Uterus (tissue), 4 donors: ENCODE measurements around the gene TF. TPM values are rescaled to one million over a fixed set of nuclear protein-coding genes. Genes with fewer than 3 reads are reported as not detected.

ENCODE experiments used
- DNase-seq, 2 donors: peaks; one replicate each; pipeline ENCODE4 v3.0.0-alpha.2; 2019 to 2020
- H3K27ac ChIP-seq, 2 donors: fragments of 200-600 bp; sonication (generic); 1 replicate in 1 of 2; 2 replicates in 1 of 2; pipeline ENCODE4 v1.5.1; 2016 to 2018
- H3K27me3 ChIP-seq, 2 donors: fragments of 200-600 bp; sonication (generic); one replicate each; pipeline ENCODE4 v1.5.1; 2018 to 2019; ENCODE audit warnings: control low read depth in 1 of 2
- H3K36me3 ChIP-seq, 2 donors: fragments of 200-600 bp; sonication (generic); one replicate each; pipeline ENCODE4 v1.5.1; 2019; ENCODE audit warnings: control low read depth in 1 of 2
- H3K4me1 ChIP-seq, 2 donors: fragments of 200-600 bp; sonication (generic); one replicate each; pipeline ENCODE4 v1.5.1; 2018 to 2019; ENCODE audit warnings: control low read depth in 1 of 2
- H3K4me3 ChIP-seq, 2 donors: fragments of 200-600 bp; sonication (generic); 1 replicate in 1 of 2; 2 replicates in 1 of 2; pipeline ENCODE4 v1.5.1; 2018 to 2019; ENCODE audit warnings: mild to moderate bottlenecking in 1 of 2
- H3K9me3 ChIP-seq, 2 donors: fragments of 200-600 bp; sonication (generic); one replicate each; pipeline ENCODE4 v1.5.1; 2019; ENCODE audit warnings: control low read depth in 1 of 2
- POLR2A ChIP-seq, 2 donors: fragments of 450-650 bp; IDR thresholded peaks; one replicate each; pipeline ENCODE4 v1.6.1; 2016; ENCODE audit warnings: antibody characterized with exemption in 2 of 2, mild to moderate bottlenecking in 1 of 2, moderate library complexity in 1 of 2
- intact Hi-C: fragments of 100-400 bp; cut with DNase I; formaldehyde crosslinking; loops from one replicate; pipeline ENCODE4 v1.15.1; 2023; ENCODE audit warnings: low total_unique reads
- total RNA-seq, 4 donors: library from RNA; depleted of rRNA in 3 of 4; stranded (reverse); fragments of >200 nt in 3 of 4; gene quantifications; one replicate each; pipeline versions ENCODE4 v1.1.0 to v1.2.4, GENCODE V29; 2014 to 2023
- TF ChIP-seq, protein P1 (sequence below), 4 experiments: fragments of 200-600 bp in 2 of 4; fragments of 450-650 bp in 2 of 4; sonication (generic) in 2 of 4; IDR thresholded peaks; one replicate each; pipeline ENCODE4 v1.5.1; 2016 to 2019; ENCODE audit warnings: antibody characterized with exemption in 4 of 4, mild to moderate bottlenecking in 2 of 4, moderate library complexity in 1 of 4
- donor health status: DM: yes; HTN: yes; CAD: no.

The TF gene
- total RNA-seq, 4 donors from 2014 or later: 1.7 to 6.1 TPM; not detected in 2

DNA sequence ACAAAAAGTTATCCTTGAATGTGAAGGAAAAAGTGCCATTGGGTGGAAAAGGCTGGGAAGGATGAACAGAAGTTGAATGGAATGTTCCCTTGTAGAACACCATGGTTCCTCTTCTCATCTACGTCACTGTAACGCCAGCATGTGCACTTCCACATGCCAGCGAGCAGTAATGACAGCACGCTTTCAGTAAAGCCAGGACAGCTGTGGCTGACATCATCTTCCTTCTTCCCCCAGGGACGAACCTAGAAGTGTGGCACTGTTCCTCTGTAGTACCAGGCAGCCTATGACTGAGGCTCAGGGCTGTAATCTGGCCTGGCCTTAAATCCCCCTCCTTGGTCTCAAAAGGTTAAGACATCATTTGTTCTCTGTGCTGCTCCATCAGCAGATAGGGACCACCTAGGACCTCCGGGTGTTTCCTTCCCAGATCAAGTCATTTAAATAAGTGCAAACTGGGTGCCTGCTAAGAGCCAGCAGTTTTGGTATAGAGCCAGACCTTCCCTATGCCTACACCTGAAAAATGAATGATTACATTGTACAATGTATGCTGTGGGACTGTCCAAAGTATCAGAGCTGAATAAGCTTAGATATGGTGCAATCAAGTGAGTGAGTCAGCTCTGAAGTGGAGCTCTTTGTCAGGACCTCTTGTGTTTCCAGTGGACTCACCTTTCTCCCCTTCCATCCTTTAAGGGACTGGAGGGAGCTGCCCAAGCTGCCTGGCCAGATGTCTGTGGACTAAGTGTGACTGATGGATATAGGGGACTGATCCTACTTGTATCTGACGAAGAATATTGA lies 53.8 kb downstream of the TF start:
- no peaks in the 10 kb centered on the region for H3K27me3 ChIP-seq
- no peak for DNase-seq
- intact Hi-C loops: no loop called here
- no peaks in the 10 kb centered on the region for H3K4me1 ChIP-seq
- TF ChIP-seq, protein P1, sequence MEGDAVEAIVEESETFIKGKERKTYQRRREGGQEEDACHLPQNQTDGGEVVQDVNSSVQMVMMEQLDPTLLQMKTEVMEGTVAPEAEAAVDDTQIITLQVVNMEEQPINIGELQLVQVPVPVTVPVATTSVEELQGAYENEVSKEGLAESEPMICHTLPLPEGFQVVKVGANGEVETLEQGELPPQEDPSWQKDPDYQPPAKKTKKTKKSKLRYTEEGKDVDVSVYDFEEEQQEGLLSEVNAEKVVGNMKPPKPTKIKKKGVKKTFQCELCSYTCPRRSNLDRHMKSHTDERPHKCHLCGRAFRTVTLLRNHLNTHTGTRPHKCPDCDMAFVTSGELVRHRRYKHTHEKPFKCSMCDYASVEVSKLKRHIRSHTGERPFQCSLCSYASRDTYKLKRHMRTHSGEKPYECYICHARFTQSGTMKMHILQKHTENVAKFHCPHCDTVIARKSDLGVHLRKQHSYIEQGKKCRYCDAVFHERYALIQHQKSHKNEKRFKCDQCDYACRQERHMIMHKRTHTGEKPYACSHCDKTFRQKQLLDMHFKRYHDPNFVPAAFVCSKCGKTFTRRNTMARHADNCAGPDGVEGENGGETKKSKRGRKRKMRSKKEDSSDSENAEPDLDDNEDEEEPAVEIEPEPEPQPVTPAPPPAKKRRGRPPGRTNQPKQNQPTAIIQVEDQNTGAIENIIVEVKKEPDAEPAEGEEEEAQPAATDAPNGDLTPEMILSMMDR (IDR thresholded peaks at IDR 0.05): no peak
- no peak for TF ChIP-seq POLR2A (IDR thresholded peaks at IDR 0.05)
- H3K4me3 ChIP-seq: no peak overlapping the region
- H3K9me3 ChIP-seq: no peaks in the 10 kb centered on the region
- no peaks in the 10 kb centered on the region for H3K36me3 ChIP-seq
- no peak overlapping the region for H3K27ac ChIP-seq

DNA sequence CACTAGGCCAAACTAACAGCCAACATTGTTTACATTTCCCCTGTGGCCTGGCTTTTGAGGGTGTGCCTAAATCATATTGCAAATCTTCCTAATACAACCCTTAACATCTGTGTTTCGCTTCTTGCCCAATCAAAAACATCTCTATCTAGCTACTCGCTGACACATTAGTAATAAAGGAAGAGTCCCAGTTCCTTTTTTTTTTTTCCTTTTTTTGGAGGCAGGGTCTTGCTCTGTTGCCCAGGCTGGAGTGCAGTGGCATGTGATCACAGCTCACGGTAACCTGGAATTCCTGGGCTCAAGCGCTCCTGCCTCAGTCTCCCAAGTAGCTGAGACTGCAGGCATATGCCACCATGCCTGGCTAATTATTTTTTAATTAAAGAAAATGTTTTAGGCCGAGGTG lies 57.3 kb downstream of the TF start:
- H3K36me3 ChIP-seq: no peaks in the 10 kb centered on the region
- no peaks in the 10 kb centered on the region for H3K4me1 ChIP-seq
- no peaks in the 10 kb centered on the region for H3K27me3 ChIP-seq
- no peak for TF ChIP-seq POLR2A (IDR thresholded peaks at IDR 0.05)
- TF ChIP-seq, protein P1 (IDR thresholded peaks at IDR 0.05): no peak
- no peak overlapping the region for H3K4me3 ChIP-seq
- DNase-seq: no peak
- H3K27ac ChIP-seq: no peak overlapping the region
- intact Hi-C loops: no loop called here
- no peaks in the 10 kb centered on the region for H3K9me3 ChIP-seq

GRCh38 chr3:133804896-133805295 lies 58.7 kb downstream of the TF start:
- Histone ChIP-seq H3K4me1 (no peaks in the 10 kb centered on the region), H3K27me3 (no peaks in the 10 kb centered on the region), H3K36me3 (no peaks in the 10 kb centered on the region), H3K9me3 (no peaks in the 10 kb centered on the region), H3K27ac (no peak overlapping the region), H3K4me3 (peak overlapping the region in 1 of 2 donors; percentile 72)
- intact Hi-C loops: no loop called here
- no peak for DNase-seq
- TF ChIP-seq POLR2A (IDR thresholded peaks at IDR 0.05): no peak
- TF ChIP-seq, protein P1 (IDR thresholded peaks at IDR 0.05): no peak

DNA sequence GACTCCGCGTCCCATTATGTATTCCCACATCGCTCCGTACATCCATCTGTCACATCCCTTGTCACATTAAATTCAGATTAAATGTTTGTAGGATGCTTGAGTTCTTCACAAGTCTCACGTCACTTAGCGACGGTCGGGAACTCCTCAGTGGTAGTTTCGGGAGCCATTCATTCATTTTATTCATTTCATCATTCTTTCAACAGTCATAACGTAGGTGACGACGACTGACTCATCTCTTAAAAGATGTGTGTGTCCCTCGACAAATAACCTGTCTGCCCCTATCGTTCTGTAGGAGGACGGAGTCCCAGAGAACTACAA lies 59.1 kb downstream of the TF start:
- no peak overlapping the region for H3K27ac ChIP-seq
- intact Hi-C loops: no loop called here
- TF ChIP-seq POLR2A (IDR thresholded peaks at IDR 0.05): no peak
- TF ChIP-seq, protein P1 (IDR thresholded peaks at IDR 0.05): no peak
- no peaks in the 10 kb centered on the region for H3K27me3 ChIP-seq
- H3K4me3 ChIP-seq: peak overlapping the region; percentile 72 to 92
- H3K36me3 ChIP-seq: no peaks in the 10 kb centered on the region
- DNase-seq: no peak
- no peaks in the 10 kb centered on the region for H3K4me1 ChIP-seq
- no peaks in the 10 kb centered on the region for H3K9me3 ChIP-seq

DNA sequence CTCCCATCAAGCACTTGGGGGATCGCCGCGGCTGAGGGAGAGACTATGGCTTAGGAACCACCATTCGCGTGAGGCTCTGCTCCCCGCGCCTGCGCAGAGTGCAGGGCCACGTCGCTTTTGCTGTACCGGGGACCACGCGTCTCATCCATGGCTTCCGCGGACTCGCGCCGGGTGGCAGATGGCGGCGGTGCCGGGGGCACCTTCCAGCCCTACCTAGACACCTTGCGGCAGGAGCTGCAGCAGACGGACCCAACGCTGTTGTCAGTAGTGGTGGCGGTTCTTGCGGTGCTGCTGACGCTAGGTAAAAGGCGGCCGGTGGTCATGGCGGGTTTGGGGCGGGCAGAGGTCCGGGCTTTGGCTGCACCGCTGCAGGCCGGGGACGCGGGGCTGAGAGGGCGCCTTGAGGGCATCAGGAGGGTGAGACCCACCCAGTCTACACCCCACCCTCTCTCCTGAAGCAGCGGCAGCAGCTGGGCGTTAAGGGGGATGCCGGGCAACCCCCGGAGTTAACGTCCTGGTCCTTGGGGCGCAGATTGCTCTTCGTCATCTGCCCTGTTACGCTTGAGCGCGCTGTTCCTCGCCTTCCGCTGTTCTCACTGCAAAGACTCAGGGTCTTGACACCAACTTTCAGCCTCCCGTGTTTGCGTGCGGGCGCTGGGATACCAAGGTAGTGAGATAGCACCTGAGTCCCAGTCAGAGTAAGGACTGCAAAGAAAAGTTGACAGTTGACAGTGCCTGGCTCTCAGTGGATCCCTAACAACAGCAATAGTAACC lies 59.7 kb downstream of the TF start, which contains the start of gene SRPRB:
SRPRB (plus strand) TSS at position 114 of the 774 bp plus-strand sequence; CDS start at position 148, 34 bp downstream.
- H3K27ac ChIP-seq: peak within 1 kb of the TSS; percentile 55 to 65
- H3K4me3 ChIP-seq: peak within 1 kb of the TSS; percentile 72 to 92
- no peaks in the 10 kb centered on the region for H3K9me3 ChIP-seq
- H3K36me3 ChIP-seq: no peaks in the 10 kb centered on the region
- no peaks in the 10 kb centered on the region for H3K4me1 ChIP-seq
- TF ChIP-seq, protein P1 (IDR thresholded peaks at IDR 0.05): peak in 2 of 4 experiments; percentile 16 to 19
- peak; percentile 35 to 54 for TF ChIP-seq POLR2A (IDR thresholded peaks at IDR 0.05)
- peak; percentile 91 for DNase-seq
- H3K27me3 ChIP-seq: no peaks in the 10 kb centered on the region
- intact Hi-C loops: no loop called here
